GM19452 (cell line): Measurements from ENCODE around the gene TCF15.

Experiments used
- ATAC-seq: cut with Tn5 transposase; IDR thresholded peaks from one replicate; pipeline ENCODE4 v1.9.1; 2021; ENCODE audit not compliant: unreplicated experiment

TCF15 gene

DNA sequence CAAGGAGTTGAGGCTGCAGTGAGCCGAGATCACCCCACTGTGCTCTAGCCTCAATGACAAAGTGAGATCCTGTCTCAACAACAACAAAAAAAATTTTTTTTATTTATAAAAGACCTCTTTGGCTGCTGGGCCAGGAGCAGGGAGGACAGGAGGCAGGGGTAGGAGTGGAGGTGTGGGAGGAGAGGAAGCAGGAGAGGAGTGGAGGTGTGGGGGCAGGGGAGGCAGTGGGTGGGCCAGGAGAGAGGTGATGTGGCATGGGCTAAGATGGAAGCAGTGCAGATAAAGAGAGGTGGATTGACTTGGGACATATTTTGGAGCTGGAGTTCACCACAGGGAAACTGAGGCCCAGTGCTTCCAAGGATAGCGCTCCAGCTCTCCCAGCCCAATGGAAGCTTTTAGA is 53.1 kb downstream of the TCF15 start:
- ATAC-seq: no peak

DNA sequence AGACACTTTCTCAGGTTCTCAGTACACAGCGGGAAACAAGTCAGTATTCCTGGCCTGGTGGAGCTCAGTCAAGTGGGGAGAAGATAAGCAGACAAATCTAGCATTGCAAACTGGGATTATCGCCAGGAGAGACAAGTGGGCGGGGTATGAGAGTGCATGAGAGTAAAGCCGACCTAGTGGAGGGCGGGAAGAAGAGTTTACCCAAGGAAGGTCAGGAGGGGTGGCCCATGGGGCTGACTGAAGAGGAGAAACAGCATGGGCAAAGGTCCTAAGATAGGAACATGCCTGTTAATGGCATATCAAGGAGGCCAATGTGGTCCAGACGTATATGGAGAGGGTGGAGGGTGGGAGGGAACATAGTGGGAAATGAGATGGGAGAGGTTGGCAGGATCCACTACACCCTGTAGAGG is 54.1 kb downstream of the TCF15 start:
- no peak for ATAC-seq
